HG03354 (cell line): ENCODE results near the gene TGFA.

Source experiments
- ATAC-seq: cut with Tn5 transposase; IDR thresholded peaks from one replicate; pipeline ENCODE4 v1.9.1; 2021; ENCODE audit warnings: mild to moderate bottlenecking; ENCODE audit not compliant: unreplicated experiment, poor library complexity, severe bottlenecking

The TGFA gene

GRCh38 chr2:70504750-70505149 lies 48.9 kb downstream of the TGFA start:
- ATAC-seq: no peak

DNA sequence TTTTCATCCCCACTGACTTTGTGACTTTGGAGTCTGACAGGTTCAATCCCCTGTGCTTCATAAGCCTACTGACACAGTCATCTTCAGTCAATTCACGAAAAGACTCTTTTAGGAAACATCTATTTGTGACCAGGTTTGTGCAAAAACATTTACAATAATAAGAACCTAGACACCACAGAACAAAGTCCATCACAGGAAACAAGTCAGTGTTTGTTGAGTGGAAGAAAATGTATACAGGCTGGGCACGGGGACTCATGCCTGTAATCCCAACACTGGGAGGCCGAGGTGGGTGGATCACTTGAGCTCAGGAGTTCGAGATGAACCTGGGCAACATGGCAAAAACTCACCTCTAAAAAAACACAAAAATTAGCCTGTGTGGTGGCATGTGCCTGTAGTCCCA lies 49.7 kb downstream of the TGFA start:
- ATAC-seq: no peak

- ATAC-seq: no peak
Observed at GRCh38 chr2:70501728-70502127, 51.9 kb downstream of the TGFA start.

DNA sequence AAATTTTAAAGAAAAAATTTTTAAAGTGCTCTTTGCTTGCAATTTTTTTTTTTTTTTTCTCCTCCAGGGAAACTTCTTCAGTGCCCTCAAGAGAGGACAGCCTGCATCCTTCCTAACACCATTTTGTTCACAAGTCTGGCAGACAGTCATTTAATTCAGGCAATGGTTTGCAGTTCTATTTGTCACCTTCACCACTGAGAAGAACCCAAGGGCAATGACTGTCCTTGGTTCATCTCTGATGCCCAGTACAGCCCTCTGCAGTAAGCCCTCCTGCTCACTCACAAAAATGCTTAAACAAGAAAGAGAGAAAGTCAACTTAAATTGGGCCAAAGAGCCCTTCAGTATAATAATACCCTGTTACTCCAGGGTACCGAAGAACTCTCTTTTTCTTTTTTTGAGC lies 52.4 kb downstream of the TGFA start:
- ATAC-seq: no peak

- ATAC-seq: no peak
Observed at GRCh38 chr2:70499253-70499652, 54.4 kb downstream of the TGFA start.

- ATAC-seq: no peak
Observed at GRCh38 chr2:70498528-70498927, 55.1 kb downstream of the TGFA start.

GRCh38 chr2:70498054-70498453 lies 55.6 kb downstream of the TGFA start:
- ATAC-seq: peak; percentile 62

DNA sequence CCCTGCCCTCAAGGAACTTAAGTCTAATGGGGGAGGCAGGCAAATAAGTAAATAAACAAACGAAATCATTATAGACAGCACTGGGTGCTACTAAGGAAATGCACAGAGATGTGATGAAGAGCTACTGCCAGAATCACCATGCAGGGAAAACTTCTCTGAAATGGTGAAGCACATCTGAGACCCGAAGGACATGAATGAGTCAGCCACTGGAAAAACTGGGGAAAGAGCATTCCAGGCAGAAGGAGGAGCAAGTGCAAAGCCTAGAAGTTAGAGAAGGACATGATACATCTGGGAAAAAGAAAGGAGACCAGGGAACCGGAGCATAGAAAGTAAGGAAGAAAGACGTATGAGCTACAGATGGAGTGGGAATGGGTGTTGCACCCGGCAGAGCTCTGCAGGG lies 56.8 kb downstream of the TGFA start:
- ATAC-seq: no peak

GRCh38 chr2:70494293-70494886 lies 59.2 kb downstream of the TGFA start:
- no peak for ATAC-seq

DNA sequence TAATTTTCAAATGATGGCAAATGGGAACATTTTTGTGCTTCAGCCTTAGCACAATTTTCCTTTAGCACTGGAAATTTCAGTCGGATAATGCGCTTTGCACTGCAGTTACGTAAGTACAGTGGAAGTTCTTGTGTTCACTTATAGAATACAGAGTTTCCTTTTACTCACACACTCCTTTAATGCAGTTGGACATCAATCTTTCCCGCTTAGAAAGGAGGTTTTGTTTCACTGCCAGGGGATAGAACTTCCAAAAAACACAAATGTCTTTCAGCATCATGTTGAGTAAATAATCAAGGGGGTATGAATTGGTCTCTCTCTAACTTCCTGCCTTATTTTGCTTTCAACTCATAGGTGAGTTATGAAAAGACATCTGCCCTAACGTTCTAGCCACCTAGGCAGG lies 63.2 kb downstream of the TGFA start:
- ATAC-seq: no peak

DNA sequence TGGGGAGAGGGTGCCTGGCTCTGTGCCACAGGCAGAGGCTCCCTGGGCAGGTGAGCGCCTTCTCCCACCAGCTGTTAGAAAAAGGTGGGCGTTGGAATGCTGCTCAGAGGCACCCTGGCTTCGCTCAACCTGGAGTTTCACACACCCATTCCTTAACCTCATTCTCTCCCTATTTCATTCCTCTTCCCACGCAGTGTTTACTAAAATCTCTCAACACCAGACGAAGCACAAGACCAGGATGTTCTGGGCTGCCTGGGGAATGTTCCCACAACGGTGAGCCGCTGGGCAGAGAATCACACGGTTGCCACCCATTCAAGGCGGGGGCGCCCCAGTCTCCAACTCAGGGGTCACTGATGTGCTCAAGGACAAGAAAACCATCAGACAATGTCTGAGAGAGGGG lies 64.5 kb downstream of the TGFA start:
- no peak for ATAC-seq

DNA sequence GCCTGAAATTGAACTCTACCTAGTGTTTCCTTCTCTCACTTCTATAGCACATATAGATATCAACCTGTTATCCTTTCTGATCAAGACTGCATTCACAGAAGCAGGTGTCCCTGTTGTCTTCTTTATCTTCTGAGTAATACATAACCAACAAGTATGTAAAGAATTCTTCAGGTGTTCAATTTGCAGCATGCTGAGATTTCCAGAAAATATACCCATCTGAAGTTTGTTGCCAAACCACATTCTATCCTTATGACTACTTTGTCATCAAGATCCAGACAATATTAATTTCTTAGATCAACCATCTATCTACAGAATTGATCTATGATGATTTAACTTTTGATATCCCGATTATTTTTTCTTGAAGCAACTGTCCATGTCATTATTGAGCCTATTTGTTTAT lies 69.5 kb downstream of the TGFA start:
- ATAC-seq: no peak

- ATAC-seq: no peak
Observed at GRCh38 chr2:70482401-70482800, 71.2 kb downstream of the TGFA start.

- ATAC-seq: no peak
Observed at GRCh38 chr2:70480468-70480867, 73.2 kb downstream of the TGFA start.

GRCh38 chr2:70479816-70480215 lies 73.8 kb downstream of the TGFA start:
- no peak for ATAC-seq

DNA sequence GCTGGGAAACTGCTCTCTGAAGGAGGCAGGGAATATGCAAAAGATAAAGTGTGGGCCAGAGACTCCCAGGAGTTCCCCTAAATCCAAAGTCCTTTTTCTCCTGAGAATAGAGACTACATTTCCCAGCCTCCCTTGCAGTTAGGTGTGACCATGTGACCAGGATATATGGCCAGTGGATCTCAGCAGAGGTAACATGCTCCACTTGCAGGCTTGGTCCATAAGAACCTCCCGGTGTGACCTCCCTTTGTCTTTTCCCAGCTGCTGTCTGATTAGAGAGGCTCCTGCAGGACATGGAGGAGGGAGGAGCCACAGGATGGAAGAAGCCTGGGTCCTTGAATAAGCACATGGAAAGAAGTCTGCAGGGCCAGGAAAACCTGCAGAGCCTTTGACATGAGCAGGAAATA lies 76.2 kb downstream of the TGFA start:
- ATAC-seq: no peak

- no peak for ATAC-seq
Observed at GRCh38 chr2:70475266-70475665, 78.4 kb downstream of the TGFA start.

GRCh38 chr2:70474256-70474848 lies 79.3 kb downstream of the TGFA start:
- ATAC-seq: no peak

DNA sequence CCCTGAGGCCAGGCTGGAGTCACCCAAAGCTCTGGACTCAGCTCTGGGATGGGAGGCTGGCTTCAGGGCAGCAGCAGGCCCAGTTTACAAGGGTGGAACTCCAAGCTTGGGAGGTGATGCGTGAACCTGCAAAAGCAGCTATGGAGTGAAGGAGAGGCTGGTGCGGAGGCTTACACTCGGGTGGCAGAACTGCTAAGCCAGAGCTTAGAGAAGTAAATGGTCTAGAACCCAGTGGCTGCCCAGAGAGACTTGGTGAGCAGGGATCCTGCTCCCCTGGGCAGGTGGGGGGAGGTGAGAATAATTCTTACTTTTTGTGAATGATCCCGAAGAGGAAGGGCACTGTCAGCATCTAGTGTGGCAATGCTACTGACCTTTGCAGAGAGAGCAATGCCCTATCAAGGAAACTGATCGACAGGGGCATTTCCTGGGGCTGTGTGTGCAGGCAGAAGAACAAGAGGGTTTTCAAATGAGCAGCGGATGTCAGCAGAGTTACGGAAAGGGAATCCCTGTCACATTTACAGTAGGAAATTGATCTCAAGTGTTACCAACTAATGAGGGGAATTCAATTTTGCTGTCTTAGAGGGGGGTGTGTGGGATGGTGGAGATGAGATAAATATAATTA lies 80.4 kb downstream of the TGFA start:
- no peak for ATAC-seq

GRCh38 chr2:70472221-70472890 lies 81.3 kb downstream of the TGFA start:
- ATAC-seq: no peak

DNA sequence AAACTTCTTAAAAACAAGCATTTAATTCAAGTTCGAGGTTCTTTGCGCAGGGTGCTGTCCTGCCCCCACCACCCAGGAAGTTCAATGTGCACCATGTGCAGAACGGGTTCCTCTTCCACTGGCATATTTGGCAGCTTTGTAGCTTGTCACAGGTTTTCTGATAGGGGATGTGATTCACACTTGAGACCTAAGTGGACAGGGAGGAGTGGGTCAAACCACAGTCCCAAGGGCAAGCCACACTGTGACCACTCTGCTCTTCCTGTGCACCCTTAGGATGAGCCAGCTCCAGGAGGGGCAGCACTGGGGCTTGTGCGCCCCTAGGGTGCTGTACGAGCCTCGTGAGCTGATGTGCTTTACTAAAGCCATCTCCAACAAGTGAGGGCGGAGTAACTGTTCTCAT lies 82.5 kb downstream of the TGFA start:
- no peak for ATAC-seq
